ENCODE measurements around the gene TMEM219. TPM values are rescaled to one million over a fixed set of nuclear protein-coding genes. Genes with fewer than 3 reads are reported as not detected.

Gene TMEM219
- total and polyA plus RNA-seq, 10 of the 15 experiments (the other 5 are each of a cell fraction or from before 2014, with no cell fraction given) = 33.6 to 74.6 (median 56.5) TPM

DNA sequence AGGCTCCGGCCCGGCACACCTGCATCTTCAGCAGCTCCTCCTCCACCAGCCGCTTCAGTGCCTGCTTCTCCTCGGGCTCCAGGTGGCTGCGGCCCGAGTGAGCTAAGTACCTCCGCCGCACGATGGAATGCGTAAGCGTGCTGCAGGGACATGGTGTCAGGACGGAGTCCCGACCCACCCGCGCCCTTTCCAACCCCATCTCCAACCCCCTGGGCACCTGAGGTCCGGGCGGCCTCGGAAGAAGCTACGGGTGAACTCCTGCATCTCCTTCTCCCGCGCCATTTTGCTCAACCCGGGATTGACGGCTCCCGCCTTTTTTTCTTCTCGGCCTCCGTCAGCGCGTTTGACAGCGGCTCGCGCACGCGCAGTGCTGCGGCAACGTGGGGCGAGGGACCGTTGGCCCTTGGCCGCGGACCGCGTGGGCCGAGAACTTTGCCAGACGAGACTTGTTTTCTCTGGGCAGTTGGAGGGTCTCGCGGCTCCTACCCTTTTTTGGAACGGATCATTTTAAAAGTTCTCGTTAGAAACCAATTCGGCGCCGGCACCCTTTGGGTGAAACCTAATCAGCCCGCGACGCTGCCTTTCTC lies 33.5 kb downstream of the TMEM219 start, which contains the start of gene HIRIP3 (continued):
- TF ChIP-seq, protein P1, sequence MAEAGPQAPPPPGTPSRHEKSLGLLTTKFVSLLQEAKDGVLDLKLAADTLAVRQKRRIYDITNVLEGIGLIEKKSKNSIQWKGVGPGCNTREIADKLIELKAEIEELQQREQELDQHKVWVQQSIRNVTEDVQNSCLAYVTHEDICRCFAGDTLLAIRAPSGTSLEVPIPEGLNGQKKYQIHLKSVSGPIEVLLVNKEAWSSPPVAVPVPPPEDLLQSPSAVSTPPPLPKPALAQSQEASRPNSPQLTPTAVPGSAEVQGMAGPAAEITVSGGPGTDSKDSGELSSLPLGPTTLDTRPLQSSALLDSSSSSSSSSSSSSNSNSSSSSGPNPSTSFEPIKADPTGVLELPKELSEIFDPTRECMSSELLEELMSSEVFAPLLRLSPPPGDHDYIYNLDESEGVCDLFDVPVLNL (IDR thresholded peaks at IDR 0.05; ENCODE audit: low read depth, low read length) = no peak; the same call in 1 of the 2 replicates
- no peak for TF ChIP-seq HDAC6 (IDR thresholded peaks at IDR 0.05; ENCODE audit: unreplicated experiment)
- TF ChIP-seq GATAD2B (conservative IDR thresholded peaks at IDR 0.05; ENCODE audit: low read depth) = no peak
- no peak for TF ChIP-seq BRCA1 (IDR thresholded peaks at IDR 0.05; ENCODE audit: low read depth, low read length)
- no peak for TF ChIP-seq FOXK2 (IDR thresholded peaks at IDR 0.05)
- no peak for TF ChIP-seq SRF (IDR thresholded peaks at IDR 0.05; ENCODE audit: low read depth in 2 of 2, low read length in 2 of 2)
- TF ChIP-seq SIN3A (IDR thresholded peaks at IDR 0.05; ENCODE audit: low read depth, low read length) = peak; percentile 61; the same call in 1 of the 2 replicates
- TF ChIP-seq HCFC1 (IDR thresholded peaks at IDR 0.05; ENCODE audit: low read length) = no peak
- TF ChIP-seq ASH2L (IDR thresholded peaks at IDR 0.05; ENCODE audit: borderline replicate concordance, low read depth) = no peak; the same call in 1 of the 2 replicates
- TF ChIP-seq CBFB (IDR thresholded peaks at IDR 0.05; ENCODE audit: low read depth) = 0 out of 2 replicates have a peak, but pooled peaks have one; percentile 14
- no peak for TF ChIP-seq KDM1A (IDR thresholded peaks at IDR 0.05; ENCODE audit: borderline replicate concordance)
- TF ChIP-seq CHD2 (IDR thresholded peaks at IDR 0.05; ENCODE audit: borderline replicate concordance, low read depth, low read length) = no peak
- no peak for TF ChIP-seq ZNF24 (IDR thresholded peaks at IDR 0.05)
- TF ChIP-seq, protein P2, sequence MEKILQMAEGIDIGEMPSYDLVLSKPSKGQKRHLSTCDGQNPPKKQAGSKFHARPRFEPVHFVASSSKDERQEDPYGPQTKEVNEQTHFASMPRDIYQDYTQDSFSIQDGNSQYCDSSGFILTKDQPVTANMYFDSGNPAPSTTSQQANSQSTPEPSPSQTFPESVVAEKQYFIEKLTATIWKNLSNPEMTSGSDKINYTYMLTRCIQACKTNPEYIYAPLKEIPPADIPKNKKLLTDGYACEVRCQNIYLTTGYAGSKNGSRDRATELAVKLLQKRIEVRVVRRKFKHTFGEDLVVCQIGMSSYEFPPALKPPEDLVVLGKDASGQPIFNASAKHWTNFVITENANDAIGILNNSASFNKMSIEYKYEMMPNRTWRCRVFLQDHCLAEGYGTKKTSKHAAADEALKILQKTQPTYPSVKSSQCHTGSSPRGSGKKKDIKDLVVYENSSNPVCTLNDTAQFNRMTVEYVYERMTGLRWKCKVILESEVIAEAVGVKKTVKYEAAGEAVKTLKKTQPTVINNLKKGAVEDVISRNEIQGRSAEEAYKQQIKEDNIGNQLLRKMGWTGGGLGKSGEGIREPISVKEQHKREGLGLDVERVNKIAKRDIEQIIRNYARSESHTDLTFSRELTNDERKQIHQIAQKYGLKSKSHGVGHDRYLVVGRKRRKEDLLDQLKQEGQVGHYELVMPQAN (conservative IDR thresholded peaks at IDR 0.05) = peak; percentile 76; the same call in 1 of the 2 replicates
- TF ChIP-seq, protein P3, sequence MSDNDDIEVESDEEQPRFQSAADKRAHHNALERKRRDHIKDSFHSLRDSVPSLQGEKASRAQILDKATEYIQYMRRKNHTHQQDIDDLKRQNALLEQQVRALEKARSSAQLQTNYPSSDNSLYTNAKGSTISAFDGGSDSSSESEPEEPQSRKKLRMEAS (IDR thresholded peaks at IDR 0.05; ENCODE audit: low read depth, low read length) = peak; percentile 86
- no peak; the same call in 1 of the 2 replicates for TF ChIP-seq POLR2AphosphoS2 (IDR thresholded peaks at IDR 0.05; ENCODE audit: low read depth, low read length)
- peak; percentile 63; the same call in 1 of the 2 replicates for TF ChIP-seq HDGF (IDR thresholded peaks at IDR 0.05)
- TF ChIP-seq EP300 (IDR thresholded peaks at IDR 0.05; ENCODE audit: borderline replicate concordance in 1 of 2, control insufficient read depth in 1 of 2, low read depth in 2 of 2, low read length in 2 of 2) = 0 out of 4 replicates have a peak, but pooled peaks have one; percentile 16 to 19
- TF ChIP-seq, protein P4, sequence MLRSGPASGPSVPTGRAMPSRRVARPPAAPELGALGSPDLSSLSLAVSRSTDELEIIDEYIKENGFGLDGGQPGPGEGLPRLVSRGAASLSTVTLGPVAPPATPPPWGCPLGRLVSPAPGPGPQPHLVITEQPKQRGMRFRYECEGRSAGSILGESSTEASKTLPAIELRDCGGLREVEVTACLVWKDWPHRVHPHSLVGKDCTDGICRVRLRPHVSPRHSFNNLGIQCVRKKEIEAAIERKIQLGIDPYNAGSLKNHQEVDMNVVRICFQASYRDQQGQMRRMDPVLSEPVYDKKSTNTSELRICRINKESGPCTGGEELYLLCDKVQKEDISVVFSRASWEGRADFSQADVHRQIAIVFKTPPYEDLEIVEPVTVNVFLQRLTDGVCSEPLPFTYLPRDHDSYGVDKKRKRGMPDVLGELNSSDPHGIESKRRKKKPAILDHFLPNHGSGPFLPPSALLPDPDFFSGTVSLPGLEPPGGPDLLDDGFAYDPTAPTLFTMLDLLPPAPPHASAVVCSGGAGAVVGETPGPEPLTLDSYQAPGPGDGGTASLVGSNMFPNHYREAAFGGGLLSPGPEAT (IDR thresholded peaks at IDR 0.05; ENCODE audit: low read depth) = peak; percentile 86
- TF ChIP-seq, protein P5, sequence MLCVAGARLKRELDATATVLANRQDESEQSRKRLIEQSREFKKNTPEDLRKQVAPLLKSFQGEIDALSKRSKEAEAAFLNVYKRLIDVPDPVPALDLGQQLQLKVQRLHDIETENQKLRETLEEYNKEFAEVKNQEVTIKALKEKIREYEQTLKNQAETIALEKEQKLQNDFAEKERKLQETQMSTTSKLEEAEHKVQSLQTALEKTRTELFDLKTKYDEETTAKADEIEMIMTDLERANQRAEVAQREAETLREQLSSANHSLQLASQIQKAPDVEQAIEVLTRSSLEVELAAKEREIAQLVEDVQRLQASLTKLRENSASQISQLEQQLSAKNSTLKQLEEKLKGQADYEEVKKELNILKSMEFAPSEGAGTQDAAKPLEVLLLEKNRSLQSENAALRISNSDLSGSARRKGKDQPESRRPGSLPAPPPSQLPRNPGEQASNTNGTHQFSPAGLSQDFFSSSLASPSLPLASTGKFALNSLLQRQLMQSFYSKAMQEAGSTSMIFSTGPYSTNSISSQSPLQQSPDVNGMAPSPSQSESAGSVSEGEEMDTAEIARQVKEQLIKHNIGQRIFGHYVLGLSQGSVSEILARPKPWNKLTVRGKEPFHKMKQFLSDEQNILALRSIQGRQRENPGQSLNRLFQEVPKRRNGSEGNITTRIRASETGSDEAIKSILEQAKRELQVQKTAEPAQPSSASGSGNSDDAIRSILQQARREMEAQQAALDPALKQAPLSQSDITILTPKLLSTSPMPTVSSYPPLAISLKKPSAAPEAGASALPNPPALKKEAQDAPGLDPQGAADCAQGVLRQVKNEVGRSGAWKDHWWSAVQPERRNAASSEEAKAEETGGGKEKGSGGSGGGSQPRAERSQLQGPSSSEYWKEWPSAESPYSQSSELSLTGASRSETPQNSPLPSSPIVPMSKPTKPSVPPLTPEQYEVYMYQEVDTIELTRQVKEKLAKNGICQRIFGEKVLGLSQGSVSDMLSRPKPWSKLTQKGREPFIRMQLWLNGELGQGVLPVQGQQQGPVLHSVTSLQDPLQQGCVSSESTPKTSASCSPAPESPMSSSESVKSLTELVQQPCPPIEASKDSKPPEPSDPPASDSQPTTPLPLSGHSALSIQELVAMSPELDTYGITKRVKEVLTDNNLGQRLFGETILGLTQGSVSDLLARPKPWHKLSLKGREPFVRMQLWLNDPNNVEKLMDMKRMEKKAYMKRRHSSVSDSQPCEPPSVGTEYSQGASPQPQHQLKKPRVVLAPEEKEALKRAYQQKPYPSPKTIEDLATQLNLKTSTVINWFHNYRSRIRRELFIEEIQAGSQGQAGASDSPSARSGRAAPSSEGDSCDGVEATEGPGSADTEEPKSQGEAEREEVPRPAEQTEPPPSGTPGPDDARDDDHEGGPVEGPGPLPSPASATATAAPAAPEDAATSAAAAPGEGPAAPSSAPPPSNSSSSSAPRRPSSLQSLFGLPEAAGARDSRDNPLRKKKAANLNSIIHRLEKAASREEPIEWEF (IDR thresholded peaks at IDR 0.05; ENCODE audit: insufficient replicate concordance, low read depth, low read length) = no peak

Measured in GM12878 (cell line).